Memory B cell (primary cell): ENCODE results near the gene FAM151B.
"Not testable (repeated sequence)": the region's sequence is repeated elsewhere in the genome, so short reads cannot be mapped to it uniquely, and the experiment has no call there.

Experiments used
- ATAC-seq: fragments of 150-1000 bp; cut with Tn5 transposase; 2 replicates; pipeline ENCODE4 v1.10.0; 2021; ENCODE audit warnings: low read depth, mild to moderate bottlenecking, moderate library complexity
- DNase-seq, 2 donors: peaks; one replicate each; pipeline ENCODE4 v3.0.0; 2022; ENCODE audit warnings: low spot score in 2 of 2
- H3K27ac Mint-ChIP-seq: one replicate; pipeline ENCODE4 v1.8.0; 2022; ENCODE audit warnings: mild to moderate bottlenecking, moderate library complexity, mixed read lengths
- H3K27me3 Mint-ChIP-seq: one replicate; pipeline ENCODE4 v1.8.0; 2022; ENCODE audit warnings: mixed read lengths
- H3K36me3 Mint-ChIP-seq: one replicate; pipeline ENCODE4 v1.8.0; 2022; ENCODE audit warnings: mild to moderate bottlenecking, mixed read lengths
- H3K4me1 Mint-ChIP-seq: one replicate; pipeline ENCODE4 v1.8.0; 2022; ENCODE audit warnings: mixed read lengths
- H3K4me3 Mint-ChIP-seq: one replicate; pipeline ENCODE4 v1.8.0; 2022; ENCODE audit warnings: mild to moderate bottlenecking, moderate library complexity, mixed read lengths
- H3K9me3 Mint-ChIP-seq: one replicate; pipeline ENCODE4 v1.8.0; 2022; ENCODE audit warnings: mixed read lengths

The FAM151B gene

DNA sequence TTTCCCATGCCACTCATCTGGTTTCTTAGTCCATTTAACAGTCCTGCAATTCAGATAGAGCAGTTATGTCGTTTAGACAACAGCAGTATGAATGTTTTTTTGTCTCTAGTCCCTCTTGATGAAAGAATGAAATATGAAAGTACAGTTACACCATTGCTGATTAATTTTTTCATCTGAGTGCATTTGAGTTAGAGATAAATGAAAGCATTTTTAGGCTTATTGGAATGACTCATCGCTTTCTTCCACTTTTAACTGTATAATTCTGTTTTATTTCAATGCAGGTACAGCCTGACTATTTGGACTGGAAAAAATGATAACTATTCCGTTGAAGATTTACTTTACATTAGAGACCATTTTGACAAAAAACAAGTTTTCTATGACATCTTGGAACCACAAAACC lies 53.5 kb downstream of the FAM151B start:
- peaks cover 4% of the 10 kb centered on the region for H3K9me3 Mint-ChIP-seq
- ATAC-seq (no peak), DNase-seq (no peak)
- peaks cover 4% of the 10 kb centered on the region for H3K27me3 Mint-ChIP-seq
- H3K4me3 Mint-ChIP-seq: no peak overlapping the region
- H3K36me3 Mint-ChIP-seq: no peaks in the 10 kb centered on the region
- H3K27ac Mint-ChIP-seq: no peak overlapping the region
- H3K4me1 Mint-ChIP-seq: no peaks in the 10 kb centered on the region

DNA sequence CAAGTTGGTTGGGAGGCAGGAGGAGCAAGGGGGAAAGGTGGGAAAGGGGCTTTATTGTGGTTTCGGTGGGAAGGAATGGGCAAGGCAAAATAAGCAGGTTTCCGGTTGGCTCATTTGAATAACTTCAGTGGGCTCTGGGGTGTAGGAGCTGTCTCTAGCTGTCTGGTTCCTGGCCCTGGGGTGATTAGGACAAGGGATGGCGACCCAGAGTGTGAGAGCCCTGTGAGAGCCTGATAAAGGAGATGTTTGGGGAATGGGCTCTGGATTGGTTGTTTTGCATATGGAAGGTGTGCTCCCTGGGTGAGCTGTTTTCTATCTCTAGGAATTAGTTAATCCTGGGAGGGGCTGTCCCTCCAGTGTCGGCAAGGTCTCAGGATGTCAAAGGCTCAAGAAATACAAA lies 66.7 kb downstream of the FAM151B start:
- Mint-ChIP-seq H3K36me3 (no peaks in the 10 kb centered on the region), H3K27me3 (peaks cover 16% of the 10 kb centered on the region), H3K27ac (no peak overlapping the region), H3K4me1 (no peaks in the 10 kb centered on the region), H3K4me3 (no peak overlapping the region), H3K9me3 (peaks cover 1% of the 10 kb centered on the region)
- DNase-seq (no peak), ATAC-seq (no peak)

DNA sequence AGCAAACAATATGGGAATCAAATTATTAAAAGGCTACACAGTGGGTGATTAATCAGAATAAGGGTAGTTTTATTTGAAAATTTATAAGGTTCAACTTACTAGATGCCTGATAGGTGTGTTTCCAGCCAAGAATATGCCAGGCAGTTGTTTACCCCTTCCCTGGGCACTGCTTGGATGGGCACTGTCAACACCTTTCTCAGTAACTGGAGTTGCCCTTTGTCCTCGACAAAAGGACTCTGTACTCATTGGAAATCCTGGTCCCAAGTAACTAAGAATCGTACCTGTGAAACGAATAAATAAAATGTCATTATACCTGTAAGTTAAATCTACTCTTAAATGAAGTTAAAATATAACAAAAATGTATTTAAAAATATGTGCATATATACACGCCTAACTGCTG lies 67.2 kb downstream of the FAM151B start:
- Mint-ChIP-seq H3K4me3 (no peak overlapping the region), H3K36me3 (no peaks in the 10 kb centered on the region), H3K9me3 (peaks cover 1% of the 10 kb centered on the region), H3K27me3 (peaks cover 16% of the 10 kb centered on the region), H3K4me1 (no peaks in the 10 kb centered on the region), H3K27ac (no peak overlapping the region)
- DNase-seq (no peak), ATAC-seq (no peak)

DNA sequence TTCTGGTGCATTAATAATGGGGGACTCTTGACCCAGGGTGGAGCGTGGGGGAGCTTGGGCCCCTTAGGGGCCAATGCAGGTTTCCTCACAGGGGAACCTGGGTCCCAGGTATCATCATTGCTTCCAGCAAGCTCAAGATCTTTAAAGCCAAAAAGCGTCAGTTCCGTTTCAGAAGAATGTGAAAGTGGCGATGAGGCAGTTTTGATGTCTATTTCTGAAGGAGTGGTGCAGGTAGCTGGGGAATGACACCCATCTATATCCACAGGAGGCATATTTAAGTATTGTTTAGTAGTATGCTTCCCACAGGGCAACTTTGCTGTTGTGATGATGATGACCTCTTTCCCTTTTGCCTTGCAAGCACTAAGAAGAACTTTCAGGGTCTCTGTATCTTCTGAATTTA lies 71.3 kb downstream of the FAM151B start:
- Mint-ChIP-seq H3K27ac (no peak overlapping the region), H3K27me3 (peaks cover 8% of the 10 kb centered on the region), H3K4me1 (no peaks in the 10 kb centered on the region), H3K36me3 (no peaks in the 10 kb centered on the region), H3K9me3 (no peaks in the 10 kb centered on the region), H3K4me3 (no peak overlapping the region)
- DNase-seq: no peak
- no peak for ATAC-seq

DNA sequence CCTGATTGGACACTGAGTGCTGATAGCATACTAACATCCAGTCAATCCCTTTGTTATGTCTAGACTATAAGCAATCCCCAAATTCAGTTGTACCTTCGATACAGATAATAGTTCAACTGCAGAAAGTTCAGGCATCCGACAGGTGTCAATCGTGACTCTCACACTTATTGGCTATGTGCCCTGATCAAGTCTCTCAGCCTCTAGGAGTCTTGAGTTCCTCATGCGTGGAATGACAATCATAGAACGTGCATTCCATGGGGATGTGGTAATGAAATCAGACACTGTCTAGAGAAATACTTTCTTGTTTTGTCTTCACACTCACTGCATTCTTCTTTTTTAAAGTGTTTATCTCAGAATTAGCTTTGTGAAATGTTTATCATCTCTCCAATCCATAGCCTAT lies 77.4 kb downstream of the FAM151B start:
- Mint-ChIP-seq H3K4me3 (no peak overlapping the region), H3K27ac (no peak overlapping the region), H3K4me1 (no peaks in the 10 kb centered on the region), H3K9me3 (no peaks in the 10 kb centered on the region), H3K36me3 (no peaks in the 10 kb centered on the region), H3K27me3 (peaks cover 15% of the 10 kb centered on the region)
- ATAC-seq: no peak
- DNase-seq: no peak

DNA sequence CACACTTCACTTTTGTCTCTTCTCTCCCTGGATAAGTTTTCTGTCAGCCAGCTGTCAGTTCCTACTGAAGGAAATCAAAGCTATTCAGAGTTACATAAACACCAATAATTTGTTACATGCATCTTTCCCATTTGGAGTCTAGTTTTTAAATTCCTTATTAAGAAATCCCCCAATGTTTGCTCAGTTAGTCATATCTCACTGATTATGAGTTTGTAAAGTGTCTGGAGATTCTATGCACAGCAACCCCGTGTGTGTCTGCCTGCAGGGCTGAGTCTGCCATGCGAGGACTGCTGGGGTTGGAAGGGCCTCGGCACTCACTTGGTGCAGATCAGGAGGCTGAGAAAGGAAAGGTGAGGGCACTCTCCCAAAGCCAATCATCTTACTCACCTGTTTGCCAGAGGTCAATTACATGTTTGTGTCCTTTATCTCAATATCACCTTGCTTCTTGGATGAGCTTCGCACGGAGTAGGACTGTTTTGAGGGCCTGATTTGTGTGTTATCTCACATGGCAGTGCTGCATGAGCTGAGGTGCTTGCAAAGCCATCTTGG lies 78.9 kb downstream of the FAM151B start:
- ATAC-seq: no peak
- H3K27me3 Mint-ChIP-seq: peaks cover 19% of the 10 kb centered on the region
- no peak overlapping the region for H3K4me3 Mint-ChIP-seq
- DNase-seq: no peak
- no peak overlapping the region for H3K27ac Mint-ChIP-seq
- no peaks in the 10 kb centered on the region for H3K9me3 Mint-ChIP-seq
- peaks cover 2% of the 10 kb centered on the region for H3K36me3 Mint-ChIP-seq
- H3K4me1 Mint-ChIP-seq: peaks cover 3% of the 10 kb centered on the region

DNA sequence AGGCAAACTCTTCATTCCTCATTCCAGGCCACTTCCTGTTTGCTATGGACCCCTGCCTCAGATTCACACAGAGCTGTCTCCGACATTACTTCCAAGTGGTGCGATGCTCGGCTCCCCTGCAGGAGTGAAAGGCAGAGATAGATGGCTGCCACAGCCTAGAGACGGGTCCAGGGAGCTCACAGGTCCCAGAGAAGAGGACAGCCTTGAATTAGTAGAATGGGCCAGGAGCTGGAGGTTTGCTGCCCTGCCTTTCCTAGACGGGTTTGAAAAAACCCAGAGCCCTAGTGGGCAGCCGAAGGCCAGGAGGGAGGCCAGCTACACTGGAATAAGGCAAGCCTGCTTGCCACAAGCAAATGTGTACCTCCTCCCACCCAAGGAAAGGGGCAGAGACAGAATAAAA lies 80.4 kb downstream of the FAM151B start:
- Mint-ChIP-seq H3K4me3 (peak overlapping the region; percentile 9), H3K36me3 (peaks cover 4% of the 10 kb centered on the region), H3K27ac (no peak overlapping the region), H3K9me3 (peaks cover 2% of the 10 kb centered on the region), H3K27me3 (peaks cover 30% of the 10 kb centered on the region), H3K4me1 (peaks cover 5% of the 10 kb centered on the region)
- DNase-seq (no peak), ATAC-seq (no peak)

DNA sequence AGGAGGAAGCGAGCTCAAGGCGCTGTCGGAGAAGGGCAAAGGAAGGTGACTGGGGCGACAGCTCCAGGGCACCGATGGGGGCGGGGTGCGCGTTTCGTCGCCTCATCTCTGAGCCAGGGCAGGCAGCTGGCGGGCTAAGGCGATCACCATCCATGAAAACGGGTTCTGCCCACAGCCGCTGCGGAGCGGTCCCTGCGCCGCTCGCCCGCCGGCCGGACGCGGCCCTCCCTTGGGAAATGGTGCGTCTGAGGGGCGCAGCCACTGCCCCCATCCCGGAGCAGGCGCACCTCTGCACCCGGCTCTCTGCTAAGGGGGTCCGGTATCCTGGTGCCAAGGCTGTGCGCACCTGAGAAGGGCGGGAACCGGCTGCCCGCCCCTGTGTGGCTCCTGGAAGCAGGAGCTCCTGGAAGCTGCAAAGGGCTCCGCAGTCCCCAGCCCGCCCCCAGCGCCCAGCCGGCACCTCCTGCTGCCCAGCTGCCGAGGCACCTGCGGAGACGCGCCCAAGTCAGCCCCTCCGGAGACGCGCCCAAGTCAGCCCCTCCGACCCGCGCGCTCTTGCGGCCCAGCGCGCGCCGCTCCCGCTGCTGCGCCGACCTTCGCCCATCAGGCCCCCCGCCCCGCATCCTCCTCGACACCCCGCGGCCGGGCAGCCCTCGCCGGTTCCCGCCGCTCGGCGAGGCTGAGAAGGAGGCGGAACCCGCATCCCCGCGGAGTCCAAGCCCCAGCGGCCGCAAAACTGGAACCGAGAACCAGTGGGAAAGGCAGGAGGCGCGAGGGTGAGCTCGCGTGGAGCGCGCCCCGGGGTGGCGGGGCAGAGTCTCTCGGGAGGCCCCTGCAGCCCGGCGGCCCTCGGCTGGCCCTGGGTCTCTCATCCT lies 81.4 kb downstream of the FAM151B start:
- ATAC-seq (no peak), DNase-seq (no peak)
- peaks cover 2% of the 10 kb centered on the region for H3K9me3 Mint-ChIP-seq
- peaks cover 5% of the 10 kb centered on the region for H3K4me1 Mint-ChIP-seq
- H3K4me3 Mint-ChIP-seq: peak overlapping the region; percentile 48
- no peak overlapping the region for H3K27ac Mint-ChIP-seq
- H3K27me3 Mint-ChIP-seq: peaks cover 31% of the 10 kb centered on the region
- peaks cover 4% of the 10 kb centered on the region for H3K36me3 Mint-ChIP-seq

DNA sequence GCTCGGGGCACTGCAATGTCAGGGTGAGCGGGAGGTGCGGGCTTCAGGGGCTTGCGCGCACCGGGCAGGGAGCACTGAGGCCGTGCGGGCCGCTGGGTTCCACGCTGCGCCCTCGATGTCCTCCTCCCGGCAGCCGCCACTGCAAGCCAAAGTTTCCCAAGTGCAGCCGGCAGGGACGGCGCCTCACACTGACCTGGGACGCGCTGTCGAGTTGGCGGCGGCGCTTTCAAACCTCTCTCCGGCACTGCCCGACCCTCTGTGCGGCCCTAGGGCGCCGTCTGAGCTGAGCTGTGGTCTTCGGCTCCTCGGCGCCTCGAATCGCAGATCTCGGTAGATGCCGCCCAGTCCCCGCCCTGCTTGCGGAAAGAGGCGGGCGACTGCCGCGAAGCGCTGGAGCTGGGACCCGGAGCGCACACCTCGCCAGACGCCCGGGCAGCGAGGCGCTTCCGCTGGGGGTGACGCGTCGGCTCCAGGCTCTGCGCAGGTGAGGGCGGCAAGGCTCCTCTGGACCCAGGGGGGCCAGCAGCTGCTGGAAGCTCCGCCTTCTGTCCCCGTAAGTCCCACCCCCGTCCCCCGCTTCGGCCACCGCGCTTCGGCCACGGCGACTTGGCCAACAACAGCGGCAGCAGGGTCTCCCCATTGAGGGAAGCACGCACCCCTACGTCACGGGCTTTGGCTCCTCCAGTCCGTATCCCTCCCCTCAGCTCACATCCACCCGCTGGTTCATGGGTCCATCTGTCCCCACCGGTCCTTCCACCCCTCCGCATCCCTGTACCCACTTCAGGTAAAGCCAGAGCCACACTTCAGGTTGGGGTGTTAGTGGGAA lies 82.3 kb downstream of the FAM151B start, which contains the start of gene ANKRD34B:
ANKRD34B (minus strand) TSS at position 320 of the 826 bp plus-strand sequence. CDS start 10,261 bp downstream, outside the sequence.
- Mint-ChIP-seq H3K36me3 (peaks cover 4% of the 10 kb centered on the region), H3K4me1 (peaks cover 5% of the 10 kb centered on the region), H3K9me3 (peaks cover 2% of the 10 kb centered on the region), H3K27me3 (peaks cover 32% of the 10 kb centered on the region), H3K27ac (no peak within 1 kb of the TSS), H3K4me3 (peak within 1 kb of the TSS; percentile 81)
- DNase-seq: no peak
- ATAC-seq: peak; percentile 14

DNA sequence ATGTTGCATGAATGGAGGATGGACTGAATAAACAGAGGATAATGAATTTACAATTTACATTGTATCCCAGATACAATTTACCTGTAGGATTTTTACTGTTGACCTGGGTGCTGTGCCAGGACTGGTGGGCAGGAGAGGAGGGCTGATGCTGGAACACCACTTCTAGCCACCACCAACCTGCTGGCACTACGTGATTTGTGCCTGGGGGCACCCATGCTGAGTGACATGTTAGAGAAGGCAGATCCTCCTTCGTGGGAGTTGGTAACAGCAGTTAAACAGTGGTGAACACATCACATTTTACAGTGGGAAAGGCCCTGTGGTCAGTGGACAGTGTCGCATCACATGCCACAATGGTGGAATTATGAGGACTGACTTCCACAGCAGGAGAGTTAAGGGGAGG lies 85.2 kb downstream of the FAM151B start:
- Mint-ChIP-seq H3K36me3 (peaks cover 4% of the 10 kb centered on the region), H3K27ac (no peak overlapping the region), H3K27me3 (peaks cover 24% of the 10 kb centered on the region), H3K9me3 (peaks cover 2% of the 10 kb centered on the region), H3K4me3 (no peak overlapping the region), H3K4me1 (peaks cover 5% of the 10 kb centered on the region)
- ATAC-seq: no peak
- no peak for DNase-seq

DNA sequence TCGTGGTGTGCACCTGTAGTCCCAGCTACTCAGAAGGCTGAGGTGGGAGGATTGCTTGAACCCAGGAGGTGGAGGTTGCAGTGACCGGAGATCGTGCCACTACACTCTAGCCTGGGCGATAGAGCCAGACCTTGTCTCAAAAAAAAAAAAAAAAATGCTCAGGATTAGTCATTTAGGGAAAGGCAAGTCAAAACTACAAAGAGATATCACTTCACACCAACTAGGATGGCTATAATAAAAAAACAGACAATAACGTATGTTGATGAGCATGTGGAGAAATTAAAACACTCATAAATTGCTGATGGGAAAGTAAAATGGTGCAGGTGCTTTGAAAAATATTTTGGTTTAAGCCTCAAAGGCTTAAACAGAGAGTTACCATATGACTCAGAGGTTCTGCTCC lies 88.5 kb downstream of the FAM151B start:
- Mint-ChIP-seq H3K36me3 (peaks cover 2% of the 10 kb centered on the region), H3K4me3 (no peak overlapping the region)
- no peak for ATAC-seq

DNA sequence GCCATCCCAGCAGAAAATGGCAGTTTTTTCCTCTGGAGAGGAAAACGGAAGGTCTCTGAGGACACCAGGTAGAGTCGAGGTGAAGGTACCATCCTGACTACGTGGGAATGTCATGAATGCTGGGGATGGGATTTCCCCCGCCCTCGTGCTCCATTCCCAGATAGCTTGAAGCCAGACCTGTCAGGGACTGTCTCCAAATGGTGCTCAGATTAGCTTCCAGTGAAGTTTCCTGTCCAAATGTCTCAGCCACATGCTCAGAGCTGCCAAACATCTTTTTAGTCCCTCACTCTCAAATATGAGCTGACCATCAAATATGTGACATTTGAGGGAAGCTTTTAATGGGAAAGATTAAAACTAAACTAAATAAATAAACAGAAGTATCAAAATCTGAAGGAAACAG lies 89.8 kb downstream of the FAM151B start:
- Mint-ChIP-seq H3K27me3 (peaks cover 9% of the 10 kb centered on the region), H3K27ac (no peak overlapping the region), H3K36me3 (peaks cover 1% of the 10 kb centered on the region), H3K4me3 (no peak overlapping the region), H3K9me3 (peaks cover 6% of the 10 kb centered on the region), H3K4me1 (peaks cover under 1% of the 10 kb centered on the region)
- no peak for DNase-seq
- ATAC-seq: no peak

More for the DNA sequence above, 88.5 kb downstream of the FAM151B start:
- DNase-seq: no peak
- peaks cover 16% of the 10 kb centered on the region for H3K27me3 Mint-ChIP-seq
- no peak overlapping the region for H3K27ac Mint-ChIP-seq
- H3K4me1 Mint-ChIP-seq: peaks cover 2% of the 10 kb centered on the region
- H3K9me3 Mint-ChIP-seq: peaks cover 7% of the 10 kb centered on the region

DNA sequence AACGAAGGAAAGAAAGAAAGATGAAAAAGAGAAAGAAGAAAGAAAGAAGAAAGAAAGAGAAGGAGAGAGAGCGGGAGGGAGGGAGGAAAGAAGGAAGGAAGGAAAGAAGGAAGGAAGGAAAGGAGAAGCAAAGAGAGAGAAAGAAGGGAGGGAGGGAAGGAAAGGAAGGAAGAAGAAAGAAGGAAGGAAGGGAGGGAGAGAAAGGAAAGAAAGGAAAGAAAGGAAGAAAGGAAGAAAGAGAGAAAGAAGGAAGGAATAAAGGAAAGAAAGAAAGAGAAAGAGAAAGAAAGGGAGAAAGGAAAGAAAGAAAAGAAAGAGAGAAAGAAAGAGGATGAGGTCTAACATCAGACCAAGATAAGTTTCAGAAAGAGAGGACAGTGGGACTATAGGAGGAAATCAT lies 91.2 kb downstream of the FAM151B start:
- no peak for DNase-seq
- peaks cover 4% of the 10 kb centered on the region for H3K27me3 Mint-ChIP-seq
- H3K36me3 Mint-ChIP-seq: no peaks in the 10 kb centered on the region
- ATAC-seq: no peak
- H3K4me1 Mint-ChIP-seq: no peaks in the 10 kb centered on the region
- H3K4me3 Mint-ChIP-seq: no peak overlapping the region
- H3K27ac Mint-ChIP-seq: no peak overlapping the region
- peaks cover 5% of the 10 kb centered on the region for H3K9me3 Mint-ChIP-seq

DNA sequence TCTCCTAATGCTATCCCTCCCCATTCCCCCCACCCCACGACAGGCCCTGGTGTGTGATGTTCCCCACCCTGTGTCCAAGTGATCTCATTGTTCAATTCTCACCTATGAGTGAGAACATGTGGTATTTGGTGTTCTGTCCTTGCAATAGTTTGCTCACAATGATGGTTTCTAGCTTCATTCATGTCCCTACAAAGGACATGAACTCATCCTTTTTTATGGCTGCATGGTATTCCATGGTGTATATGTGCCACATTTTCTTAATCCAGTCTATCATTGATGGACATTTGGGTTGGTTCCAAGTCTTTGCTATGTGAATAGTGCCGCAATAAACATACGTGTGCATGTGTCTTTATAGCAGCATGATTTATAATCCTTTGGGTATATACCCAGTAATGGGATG lies 92.4 kb downstream of the FAM151B start:
- ATAC-seq, H3K27me3 Mint-ChIP-seq, H3K4me1 Mint-ChIP-seq, H3K4me3 Mint-ChIP-seq, H3K36me3 Mint-ChIP-seq, H3K27ac Mint-ChIP-seq, H3K9me3 Mint-ChIP-seq, DNase-seq: not testable (repeated sequence)
